HG03521 (cell line): ENCODE measurements around the gene SERPINE1.
"Not testable (repeated sequence)": the region's sequence is repeated elsewhere in the genome, so short reads cannot be mapped to it uniquely, and the experiment has no call there.

Source experiments
- ATAC-seq: cut with Tn5 transposase; IDR thresholded peaks from one replicate; pipeline ENCODE4 v1.9.1; 2021; ENCODE audit warnings: mild to moderate bottlenecking, moderate library complexity; ENCODE audit not compliant: unreplicated experiment

The SERPINE1 gene

DNA sequence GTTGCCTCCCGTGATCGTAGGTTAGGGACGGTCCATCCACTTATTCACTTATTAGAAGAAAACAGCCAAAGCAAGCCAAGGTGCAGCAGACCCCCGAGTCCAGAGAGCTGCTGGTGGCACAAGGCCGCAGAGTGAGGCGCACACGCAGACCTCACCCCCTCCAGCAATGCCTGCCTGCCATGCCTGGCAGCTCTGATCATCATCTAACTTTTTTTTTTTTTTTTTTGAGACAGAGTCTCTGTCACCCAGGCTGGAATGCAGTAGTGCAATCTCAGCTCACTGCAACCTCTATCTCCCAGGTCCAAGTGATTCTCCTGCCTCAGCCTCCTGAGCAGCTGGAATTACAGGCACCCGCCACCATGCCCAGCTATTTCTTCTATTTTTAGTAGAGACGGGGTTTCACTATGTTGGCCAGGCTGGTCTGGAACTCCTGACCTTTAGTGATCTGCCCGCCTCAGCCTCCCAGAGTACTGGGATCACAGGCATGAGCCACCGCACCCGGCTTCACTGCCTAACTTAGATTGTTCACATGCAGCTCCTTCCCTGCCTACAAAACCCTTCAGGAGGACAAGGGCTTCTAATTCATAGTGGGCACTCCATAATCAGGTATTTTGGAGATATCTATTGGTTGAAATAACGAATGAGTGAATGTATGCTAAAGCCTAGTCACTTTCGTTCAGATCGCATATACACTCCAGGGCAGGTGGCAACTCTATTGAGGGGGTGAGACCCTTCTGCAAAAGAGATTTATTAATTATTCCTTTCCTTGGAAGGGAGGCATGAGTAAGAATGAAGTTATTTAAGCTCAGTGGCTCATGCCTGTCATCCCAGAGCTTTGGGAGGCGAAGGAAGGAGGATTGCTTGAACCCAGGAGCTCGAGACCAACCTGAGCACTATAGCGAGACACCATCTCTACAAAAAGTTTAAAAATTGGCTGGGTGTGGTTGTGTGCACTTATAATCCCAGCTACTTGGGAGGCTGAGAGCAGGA, 25.8 kb upstream of the SERPINE1 start:
- ATAC-seq = no peak

DNA sequence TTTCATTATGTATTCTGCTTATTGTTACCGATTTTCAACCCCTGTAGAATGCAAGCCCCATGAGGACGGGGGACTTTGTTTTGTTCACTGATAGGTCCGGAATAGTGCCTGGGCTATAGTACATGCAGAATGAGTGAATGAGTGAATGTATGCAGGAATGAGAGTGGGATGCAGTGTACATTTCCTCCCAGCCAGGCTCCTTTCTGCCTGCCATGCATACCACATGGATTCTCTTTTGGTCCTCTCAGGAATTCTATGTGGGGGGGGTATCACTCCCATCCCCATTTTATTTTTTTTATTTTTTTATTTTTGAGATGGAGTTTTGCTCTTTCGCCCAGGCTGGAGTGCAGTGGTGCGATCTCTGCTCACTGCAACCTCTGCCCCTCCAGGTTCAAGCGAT, 24.9 kb upstream of the SERPINE1 start:
- no peak for ATAC-seq

DNA sequence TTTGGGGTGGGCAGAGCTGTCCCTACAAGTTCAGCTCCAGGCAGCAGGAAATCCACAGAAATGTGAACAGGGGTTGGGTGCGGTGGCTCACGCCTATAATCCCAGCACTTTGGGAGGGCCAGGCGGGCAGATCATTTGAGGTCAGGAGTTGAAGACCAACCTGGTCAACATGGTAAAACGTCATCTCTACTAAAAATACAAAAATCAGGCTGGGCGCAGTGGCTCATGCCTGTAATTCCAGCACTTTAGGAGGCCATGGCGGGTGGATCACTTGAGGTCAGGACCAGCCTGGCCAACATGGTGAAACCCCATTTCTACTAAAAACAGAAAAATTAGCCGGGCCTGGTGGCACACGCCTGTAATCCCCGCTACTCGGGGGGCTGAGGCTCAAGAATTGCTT, 23.2 kb upstream of the SERPINE1 start:
- ATAC-seq = not testable (repeated sequence)

DNA sequence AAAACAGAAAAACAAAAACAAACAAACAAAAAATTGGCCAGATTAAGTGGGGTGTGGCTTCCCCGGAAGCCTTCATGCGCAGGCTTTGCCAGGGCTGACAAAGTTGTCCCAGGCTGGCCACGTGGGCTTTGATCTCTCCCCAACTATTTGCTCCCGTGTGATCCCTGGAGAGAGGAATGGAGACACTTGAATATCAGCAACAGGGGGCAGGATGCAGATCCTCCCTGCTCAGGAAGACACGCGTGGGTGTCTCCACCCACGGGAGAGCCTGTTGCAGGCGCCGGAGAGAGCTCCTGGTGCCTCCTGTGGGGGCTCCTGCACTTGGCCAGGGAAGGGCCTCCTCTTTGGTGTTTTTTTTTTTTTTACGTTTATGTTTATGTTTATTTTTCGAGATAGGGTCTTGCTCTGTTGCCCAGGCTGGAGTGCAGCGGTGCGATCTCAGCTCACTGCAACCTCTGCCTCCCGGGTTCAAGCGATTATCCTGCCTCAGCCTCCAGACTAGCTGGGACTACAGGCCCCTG, 22.7 kb upstream of the SERPINE1 start:
- no peak for ATAC-seq

DNA sequence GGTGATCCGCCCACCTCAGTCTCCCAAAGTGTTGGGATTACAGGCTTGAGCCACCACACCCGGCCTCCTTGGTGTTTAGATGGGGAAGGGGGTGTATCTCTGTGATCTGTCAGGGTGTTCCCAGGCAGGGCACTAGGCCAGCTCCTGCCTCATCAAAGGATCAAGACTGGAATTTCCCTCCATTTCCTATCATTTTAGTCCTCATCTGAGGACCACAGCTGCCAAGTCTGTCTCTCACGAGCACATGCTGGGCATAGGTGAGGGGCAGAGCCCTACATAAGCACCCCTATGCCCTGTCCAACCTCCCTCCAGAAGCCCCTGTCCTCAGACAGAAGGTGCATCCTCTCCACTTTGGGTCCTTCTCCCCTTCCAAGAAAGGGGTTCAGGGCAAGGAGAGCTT, 22.1 kb upstream of the SERPINE1 start:
- ATAC-seq = no peak

DNA sequence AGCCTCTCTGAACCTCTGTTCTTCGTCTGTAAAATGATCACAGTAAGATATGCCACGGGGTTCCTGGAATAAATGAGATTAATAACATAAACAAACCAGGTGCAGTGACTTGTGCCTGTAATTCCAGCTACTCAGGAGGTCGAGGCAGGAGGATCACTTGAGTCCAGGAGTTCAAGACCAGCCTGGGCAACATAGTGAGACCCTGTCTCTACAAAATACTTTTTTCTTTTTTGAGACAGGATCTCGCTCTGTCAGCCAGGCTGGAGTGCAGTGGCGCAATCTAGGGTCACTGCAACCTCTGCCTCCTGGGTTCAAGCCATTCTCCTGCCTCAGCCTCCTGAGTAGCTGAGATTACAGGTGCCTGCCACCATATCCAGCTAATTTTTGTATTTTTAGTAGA, 21.7 kb upstream of the SERPINE1 start:
- not testable (repeated sequence) for ATAC-seq

DNA sequence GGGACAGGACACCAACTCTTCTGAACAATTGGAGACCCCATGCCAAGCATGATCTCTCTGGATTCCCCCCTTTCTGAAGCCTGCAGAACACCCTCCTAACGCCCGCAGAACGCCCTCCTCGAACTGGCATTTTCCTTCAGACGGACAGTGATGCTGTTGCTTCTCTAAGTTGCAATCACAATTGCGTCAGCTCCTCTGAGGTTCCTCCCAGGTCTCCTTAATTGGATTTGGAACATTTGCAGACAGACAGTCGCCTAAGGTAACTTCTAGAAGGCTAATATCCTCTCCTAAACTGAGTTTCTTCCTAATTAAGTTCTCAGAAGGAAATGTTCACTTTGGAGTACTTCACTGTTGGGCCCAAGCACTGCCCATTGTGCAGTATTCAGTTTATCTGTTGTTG, 20.5 kb upstream of the SERPINE1 start:
- no peak for ATAC-seq

DNA sequence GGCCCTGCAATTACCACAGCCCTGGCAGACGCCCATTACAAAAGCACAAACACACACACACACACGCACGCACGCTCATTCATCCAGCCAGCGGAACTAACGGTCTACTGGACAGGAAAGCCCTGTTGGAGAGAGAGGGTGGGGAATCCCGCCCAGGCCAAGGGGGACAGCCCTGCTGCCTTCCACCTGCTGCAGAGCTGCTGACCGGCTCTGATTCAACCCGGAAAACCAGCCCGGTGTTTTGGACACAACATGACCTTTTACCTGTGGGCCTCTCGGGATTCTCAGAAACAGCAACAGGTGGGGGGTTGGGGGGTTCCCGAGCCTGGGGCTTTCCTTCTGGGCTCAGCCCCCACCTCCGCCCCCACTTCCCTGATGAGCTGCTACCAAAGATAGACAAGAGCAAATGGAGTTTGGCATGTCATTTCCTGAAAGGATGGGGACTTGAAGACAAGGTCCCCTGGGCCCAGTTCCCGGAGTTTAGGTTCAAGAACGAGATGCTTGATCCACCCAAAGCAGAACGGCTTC, 18.5 kb upstream of the SERPINE1 start:
- ATAC-seq = no peak

DNA sequence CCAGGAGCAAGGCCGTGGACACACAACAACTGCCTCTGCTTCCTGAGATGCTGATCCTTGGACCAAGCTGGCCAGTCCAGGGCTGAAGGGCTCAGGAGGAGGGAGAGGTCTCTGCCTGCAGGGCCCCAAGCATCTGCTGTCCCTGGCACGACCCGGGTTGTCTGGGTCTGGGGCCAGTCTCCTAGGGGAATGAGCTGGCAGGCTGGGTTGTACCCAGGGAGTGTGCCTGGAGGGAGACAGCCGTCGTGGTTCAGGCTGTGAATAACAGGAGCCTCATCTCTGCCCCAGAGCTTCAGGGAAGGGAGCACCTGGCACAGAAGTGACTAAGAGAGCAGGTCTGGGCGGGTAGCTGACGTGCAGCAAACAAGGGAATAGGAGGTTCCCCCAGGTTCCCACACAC, 17.9 kb upstream of the SERPINE1 start:
- no peak for ATAC-seq

DNA sequence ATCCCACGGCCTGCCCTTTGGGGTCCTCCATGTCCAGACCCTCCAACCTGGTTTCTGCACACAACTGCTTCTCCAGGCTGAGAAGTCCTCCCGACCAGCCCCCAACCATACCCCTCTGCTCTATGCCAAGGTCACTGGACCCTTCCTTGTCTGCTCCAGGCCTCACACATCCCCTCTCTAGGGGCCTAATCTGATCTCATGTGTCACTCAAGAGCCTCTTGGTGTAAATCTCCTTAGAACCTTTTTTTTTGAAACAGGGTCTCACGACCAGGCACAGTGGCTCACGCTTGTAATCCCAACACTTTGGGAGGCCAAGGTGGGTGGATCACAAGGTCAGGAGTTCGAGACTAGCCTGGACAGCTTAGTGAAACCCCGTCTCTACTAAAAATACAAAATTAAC, 17.5 kb upstream of the SERPINE1 start:
- ATAC-seq = no peak

DNA sequence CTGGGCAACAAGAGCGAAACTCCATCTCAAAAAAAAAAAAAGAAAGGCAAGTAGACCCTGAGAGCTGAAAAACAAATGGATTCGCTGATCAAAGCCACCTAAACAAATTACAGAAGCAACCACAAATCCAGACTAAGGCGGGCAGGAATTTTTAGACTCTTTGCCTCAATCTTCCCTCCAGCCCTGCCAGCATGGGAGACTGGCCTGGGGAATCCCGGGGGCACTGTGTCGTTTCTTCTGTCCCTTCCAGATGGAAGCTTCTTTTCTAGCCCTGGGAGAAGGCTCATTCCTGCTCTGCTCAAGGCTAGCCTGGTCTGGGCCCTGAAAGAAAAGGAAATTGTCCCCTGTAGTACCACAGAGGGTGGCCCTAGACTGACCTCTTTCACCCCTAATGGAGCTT, 15.6 kb upstream of the SERPINE1 start:
- no peak for ATAC-seq

DNA sequence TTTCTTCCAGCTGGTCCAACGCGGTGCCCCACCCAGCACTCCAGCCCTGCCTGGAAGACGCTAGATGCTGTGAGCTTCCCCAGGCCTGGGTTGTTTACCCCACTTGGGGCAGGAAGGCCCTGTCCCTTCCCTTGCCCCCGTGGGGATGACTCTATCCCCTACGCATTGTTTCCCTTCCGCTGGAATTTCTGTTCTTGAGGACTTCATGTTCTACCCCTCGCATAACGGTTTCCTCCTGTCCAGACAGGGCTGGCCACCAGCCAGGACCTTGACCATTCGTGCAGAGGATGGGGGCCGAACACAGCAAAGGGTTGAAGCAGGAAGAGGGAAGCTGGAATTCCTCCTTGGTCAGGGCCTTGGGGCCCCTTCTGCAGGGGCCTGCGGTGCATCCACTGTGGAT, 14.7 kb upstream of the SERPINE1 start:
- no peak for ATAC-seq

DNA sequence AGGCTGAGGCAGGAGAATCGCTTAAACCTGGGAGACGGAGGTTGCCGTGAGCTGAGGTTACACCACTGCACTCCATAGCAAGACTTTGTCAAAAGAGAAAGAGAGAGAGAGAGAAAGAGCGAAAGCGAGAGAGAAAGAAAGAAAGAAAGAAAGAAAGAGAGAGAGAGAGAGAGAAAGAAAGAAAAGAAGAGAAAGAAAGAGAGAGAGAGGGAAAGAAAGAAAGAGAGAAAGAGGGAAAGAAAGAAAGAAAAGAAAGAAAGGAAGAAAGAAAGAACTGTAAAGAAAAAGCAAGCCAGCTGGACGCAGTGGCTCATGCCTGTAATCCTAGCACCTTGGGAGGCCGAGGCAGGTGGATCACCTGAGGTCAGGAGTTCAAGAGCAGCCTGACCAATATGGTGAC, 13.8 kb upstream of the SERPINE1 start:
- ATAC-seq = not testable (repeated sequence)

DNA sequence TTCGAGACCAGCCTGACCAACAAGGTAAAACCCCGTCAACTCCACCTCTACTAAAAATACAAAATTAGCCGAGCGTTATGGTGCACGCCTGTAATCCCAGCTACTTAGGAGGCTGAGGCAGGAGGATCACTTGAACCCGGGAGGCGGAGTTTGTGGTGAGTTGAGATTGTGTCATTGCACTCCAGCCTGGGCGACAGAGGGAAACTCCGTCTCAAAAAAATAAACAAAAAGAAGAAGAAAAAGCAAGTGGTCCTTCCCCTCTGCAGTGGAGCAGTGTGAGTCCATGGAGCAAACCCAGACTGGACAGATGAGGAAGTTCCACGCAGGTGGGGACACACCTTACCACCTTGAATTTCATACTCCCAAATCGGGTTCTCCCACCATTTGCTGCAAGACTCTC, 13.1 kb upstream of the SERPINE1 start:
- ATAC-seq = no peak

DNA sequence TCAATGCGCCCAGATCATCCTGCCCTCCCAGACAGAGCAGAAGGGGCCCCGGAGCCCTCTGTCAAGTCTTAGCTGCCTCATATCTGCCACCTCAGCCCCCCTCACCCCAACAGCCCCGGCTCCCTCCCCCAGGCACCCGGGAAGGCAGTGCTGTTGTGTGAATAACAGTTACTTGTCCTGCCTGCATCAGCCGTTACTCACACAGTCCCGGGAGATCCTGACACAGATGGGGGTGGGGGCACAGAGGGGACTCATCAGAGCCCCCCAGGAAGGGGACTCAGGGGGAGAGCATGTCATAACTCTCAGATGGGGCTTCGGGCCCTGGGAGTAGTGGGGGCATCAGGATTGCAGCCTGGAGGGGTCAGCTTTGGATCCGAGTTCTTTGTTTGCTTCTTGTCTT, 12.4 kb upstream of the SERPINE1 start:
- no peak for ATAC-seq

DNA sequence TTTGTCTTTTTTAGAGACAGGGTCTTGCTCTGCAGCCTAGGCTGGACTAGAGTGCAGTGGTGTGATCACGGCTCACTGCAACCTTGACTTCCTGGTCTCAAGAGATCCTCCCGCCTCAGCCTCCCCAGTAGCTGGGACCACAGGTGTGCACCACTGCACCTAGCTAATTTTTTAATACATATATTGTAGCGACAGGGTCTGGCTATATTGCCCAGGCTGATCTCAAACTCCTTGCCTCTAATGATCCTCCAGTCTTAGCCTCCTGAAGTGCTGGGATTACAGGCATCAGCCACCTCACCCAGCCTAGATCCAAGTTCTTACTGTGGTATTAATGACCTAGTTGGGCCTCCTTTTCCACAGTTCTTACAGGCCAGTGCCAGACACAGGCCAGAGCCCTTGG, 11.7 kb upstream of the SERPINE1 start:
- ATAC-seq = no peak

DNA sequence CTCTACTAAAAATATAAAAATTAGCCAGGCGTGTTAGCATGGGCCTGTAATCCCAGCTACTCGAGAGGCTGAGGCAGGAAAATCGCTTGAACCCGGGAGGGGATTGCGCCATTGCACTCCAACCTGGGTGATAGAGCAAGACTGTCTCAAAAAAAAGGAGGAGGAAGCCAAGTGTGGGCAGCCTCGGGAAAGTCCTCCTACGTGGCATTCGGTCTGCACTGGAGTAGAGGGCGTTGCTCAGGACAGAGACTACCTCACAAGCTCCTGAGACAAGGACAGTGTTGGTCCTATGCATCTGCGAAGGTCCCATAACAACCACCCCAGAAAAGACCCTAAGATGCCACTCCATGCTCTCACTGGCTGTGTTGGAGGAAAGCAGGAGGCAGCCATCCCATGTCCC, 10.0 kb upstream of the SERPINE1 start:
- no peak for ATAC-seq

DNA sequence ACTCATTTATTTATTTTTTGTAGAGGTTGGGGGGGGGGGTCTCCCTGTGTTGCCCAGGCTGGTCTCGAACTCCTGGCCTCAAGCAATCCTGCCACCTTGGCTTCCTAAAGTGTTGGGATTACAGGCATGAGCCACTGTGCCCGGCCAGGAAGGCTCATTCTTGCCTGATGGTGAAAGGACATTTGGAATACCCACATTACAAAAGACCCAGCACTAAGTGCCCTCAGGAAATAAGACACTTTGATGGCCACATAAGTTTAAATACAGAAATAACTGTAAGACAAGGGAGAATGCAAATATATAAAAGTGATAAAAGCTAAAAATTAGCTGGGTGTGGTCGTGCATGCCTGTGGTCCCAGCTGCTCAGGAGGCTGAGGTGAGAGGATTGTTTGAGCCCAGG, 8.0 kb upstream of the SERPINE1 start:
- no peak for ATAC-seq

DNA sequence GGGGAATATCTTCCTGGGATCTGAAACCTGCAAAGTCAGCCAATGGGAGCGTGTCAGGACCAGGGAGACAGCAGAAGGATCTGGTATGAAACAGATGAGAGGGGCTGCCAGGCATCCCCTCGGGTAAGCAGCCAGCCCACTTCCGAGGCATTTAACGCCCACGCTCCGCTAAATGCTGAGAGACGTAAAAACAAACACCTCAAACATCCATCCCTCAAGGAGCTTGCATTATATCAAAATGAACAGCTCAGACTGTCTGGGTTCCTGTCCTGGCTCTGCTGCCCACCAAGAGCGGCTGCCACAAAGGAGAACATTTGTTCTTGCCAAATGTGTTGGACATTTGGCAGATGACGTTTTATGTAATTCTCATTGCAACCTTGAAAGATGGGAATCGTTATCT, 7.0 kb upstream of the SERPINE1 start:
- ATAC-seq = no peak

DNA sequence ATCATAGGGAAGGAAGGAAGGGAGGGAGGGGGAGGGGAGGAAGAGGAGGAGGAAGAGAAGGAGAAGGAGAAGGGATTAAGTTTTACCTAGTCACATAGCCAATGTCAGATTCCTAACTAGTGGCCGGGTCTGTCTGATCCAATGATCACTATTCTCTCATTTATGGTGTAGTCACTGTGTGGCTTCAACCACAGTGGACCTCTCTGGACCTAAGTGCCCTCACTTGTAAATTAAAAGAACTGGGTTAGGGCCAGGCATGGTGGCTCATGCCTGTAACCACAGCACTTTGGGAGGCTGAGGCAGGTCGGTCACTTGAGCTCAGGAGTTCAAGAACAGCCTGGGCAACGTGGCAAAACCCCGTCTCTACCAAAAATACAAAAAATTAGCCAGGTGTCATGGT, 6.6 kb upstream of the SERPINE1 start:
- no peak for ATAC-seq

DNA sequence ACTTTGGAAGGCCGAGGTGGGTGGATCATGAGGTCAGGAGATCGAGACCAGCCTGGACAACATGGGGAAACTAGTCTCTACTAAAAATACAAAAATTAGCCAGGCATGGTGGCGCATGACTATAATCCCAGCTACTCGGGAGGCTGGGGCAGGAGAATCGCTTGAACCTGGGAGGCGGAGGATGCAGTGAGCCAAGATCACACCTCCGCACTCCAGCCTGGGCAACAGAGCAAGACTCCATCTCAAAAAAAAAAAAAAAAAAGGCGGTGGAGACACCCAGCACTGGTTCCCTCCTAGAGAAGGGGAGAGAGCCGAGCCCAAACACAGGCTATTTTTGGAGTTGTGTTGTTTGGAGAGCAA, 5.3 kb upstream of the SERPINE1 start:
- ATAC-seq = not testable (repeated sequence)
